ENCODE data around the gene CFAP46. TPM values are rescaled to one million over a fixed set of nuclear protein-coding genes. Genes with fewer than 3 reads are reported as not detected.
A peak's percentile ranks its signal among the peaks of the same experiment; 100 is the strongest.
"Not testable (repeated sequence)": the region's sequence is repeated elsewhere in the genome, so short reads cannot be mapped to it uniquely, and the experiment has no call there.

CFAP46 gene
- total RNA-seq, 1 donor from 2014 or later, result not detected

DNA sequence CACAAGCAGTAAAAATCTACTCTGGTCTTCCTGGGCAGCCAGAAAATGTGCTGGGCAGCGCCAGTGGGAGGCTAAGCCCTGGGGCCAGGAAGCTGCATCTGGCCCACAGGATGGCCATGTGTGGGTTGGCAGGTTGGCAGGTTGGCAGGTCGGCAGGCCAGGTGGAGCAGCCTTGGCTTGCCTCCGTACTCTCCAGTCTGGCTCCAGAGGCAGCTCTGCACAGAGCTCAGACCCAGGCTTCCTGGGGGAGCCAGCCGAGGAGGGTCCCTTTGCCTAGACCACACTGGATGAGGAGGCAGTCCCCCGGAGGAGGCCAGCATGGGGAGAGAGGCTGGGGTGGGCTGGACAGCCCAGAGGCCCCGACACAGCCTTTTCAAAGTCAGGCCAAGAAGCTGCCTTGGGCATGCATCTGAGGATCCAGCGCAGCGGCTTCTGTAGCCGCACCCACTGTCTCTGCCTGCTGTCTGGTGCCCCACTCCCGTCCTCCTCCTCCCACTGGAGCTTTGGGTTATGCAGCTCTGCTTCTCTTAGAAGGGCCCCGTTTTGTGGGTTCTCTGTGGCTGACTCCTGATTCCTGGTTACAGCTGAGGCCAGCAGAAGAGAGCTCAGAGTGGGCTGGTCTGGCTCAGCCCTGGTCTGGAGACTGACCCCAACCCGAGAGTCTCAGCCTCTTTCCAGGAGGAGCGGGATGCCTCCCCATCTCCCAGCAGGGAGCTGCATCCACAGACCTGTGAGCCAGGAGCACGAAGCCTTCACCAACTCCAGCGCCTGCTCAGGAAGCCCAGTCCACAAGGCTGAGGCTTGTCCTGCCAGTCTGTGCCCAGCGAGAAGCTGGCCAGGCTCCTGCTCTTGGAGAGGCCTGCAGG lies 44.6 kb downstream of the CFAP46 start:
- intact Hi-C loops (cut with DNase I), result no loop called here

DNA sequence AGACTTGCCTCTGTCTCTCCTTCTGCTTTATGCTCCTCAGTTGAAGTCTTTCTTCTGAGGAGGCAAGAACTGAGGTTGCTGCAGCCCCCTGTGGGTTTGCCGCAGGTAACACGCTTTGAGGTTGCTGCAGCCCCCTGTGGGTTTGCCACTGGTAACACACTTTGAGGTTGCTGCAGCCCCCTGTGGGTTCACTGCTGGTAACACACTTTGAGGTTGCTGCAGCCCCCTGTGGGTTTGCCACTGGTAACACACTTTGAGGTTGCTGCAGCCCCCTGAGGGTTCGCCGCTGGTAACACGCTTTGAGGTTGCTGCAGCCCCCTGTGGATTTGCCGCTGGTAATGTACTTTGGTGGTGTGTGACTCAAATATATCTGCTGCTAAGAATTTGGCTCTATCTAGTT lies 48.6 kb downstream of the CFAP46 start:
- intact Hi-C loops (cut with DNase I); H3K4me1 ChIP-seq; H3K4me3 ChIP-seq; H3K27me3 ChIP-seq; H3K27ac ChIP-seq; H3K36me3 ChIP-seq; H3K9me3 ChIP-seq: not testable (repeated sequence)
- peak in 1 of 2 donors; percentile 24 for DNase-seq (ENCODE audit: low spot score in 2 of 2)

More for the DNA sequence above, 44.6 kb downstream of the CFAP46 start:
- Histone ChIP-seq H3K9me3 (no peaks in the 10 kb centered on the region), H3K27me3 (no peaks in the 10 kb centered on the region), H3K4me1 (no peaks in the 10 kb centered on the region), H3K27ac (no peak overlapping the region), H3K36me3 (no peaks in the 10 kb centered on the region), H3K4me3 (no peak overlapping the region)
- TF ChIP-seq, protein P1, sequence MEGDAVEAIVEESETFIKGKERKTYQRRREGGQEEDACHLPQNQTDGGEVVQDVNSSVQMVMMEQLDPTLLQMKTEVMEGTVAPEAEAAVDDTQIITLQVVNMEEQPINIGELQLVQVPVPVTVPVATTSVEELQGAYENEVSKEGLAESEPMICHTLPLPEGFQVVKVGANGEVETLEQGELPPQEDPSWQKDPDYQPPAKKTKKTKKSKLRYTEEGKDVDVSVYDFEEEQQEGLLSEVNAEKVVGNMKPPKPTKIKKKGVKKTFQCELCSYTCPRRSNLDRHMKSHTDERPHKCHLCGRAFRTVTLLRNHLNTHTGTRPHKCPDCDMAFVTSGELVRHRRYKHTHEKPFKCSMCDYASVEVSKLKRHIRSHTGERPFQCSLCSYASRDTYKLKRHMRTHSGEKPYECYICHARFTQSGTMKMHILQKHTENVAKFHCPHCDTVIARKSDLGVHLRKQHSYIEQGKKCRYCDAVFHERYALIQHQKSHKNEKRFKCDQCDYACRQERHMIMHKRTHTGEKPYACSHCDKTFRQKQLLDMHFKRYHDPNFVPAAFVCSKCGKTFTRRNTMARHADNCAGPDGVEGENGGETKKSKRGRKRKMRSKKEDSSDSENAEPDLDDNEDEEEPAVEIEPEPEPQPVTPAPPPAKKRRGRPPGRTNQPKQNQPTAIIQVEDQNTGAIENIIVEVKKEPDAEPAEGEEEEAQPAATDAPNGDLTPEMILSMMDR (IDR thresholded peaks at IDR 0.05), result no peak
- peak in 1 of 2 donors; percentile 38 for DNase-seq (ENCODE audit: low spot score in 2 of 2)

DNA sequence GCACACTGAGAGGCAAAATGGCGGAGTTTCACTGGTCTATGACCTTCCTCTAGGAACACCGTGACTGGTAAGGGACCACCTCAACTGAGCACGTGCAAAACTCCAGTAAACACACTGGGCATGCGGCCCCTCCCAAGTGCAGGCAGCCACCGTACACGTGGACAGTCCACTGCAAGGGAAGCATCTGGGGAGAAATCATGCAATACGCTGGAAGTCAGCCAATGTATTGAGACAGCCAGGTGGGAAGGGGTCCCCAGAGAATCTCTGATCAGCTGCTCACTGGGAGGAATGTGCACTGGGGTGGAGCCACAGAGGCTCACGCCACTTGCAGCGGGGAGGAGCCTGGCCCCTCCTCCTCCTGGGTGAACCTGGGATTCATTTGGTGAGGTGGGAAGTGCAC lies 49.3 kb downstream of the CFAP46 start:
- intact Hi-C loops (cut with DNase I), result no loop called here
- no peak overlapping the region for H3K4me3 ChIP-seq
- peak in 1 of 2 donors; percentile 56 for DNase-seq (ENCODE audit: low spot score in 2 of 2)
- TF ChIP-seq, protein P1 (IDR thresholded peaks at IDR 0.05), result no peak
- H3K9me3 ChIP-seq, result no peaks in the 10 kb centered on the region
- no peaks in the 10 kb centered on the region for H3K27me3 ChIP-seq
- no peaks in the 10 kb centered on the region for H3K36me3 ChIP-seq
- no peak overlapping the region for H3K27ac ChIP-seq
- no peaks in the 10 kb centered on the region for H3K4me1 ChIP-seq

DNA sequence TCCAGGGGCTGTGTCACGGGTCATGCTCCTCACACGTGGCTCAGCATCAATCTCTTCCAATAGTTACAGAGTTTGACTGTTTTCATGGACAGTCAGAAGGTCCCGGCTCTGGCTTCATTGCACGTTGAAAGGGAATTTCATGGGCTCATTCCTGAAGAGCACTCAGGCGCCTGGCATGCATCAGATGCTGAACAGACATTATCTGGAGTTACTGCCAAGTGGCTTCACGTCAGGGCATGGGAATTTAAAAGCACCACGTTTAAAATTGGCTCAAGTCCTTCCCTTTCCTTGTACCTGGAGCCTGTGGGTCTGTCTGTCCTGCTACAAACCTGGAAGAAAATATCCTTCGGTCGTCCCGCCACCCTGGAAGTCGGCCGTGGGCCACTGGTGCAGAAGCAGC lies 50.4 kb downstream of the CFAP46 start:
- TF ChIP-seq, protein P1 (IDR thresholded peaks at IDR 0.05), result no peak
- Histone ChIP-seq H3K9me3 (no peaks in the 10 kb centered on the region), H3K36me3 (no peaks in the 10 kb centered on the region), H3K4me1 (no peaks in the 10 kb centered on the region), H3K27ac (no peak overlapping the region), H3K27me3 (no peaks in the 10 kb centered on the region), H3K4me3 (no peak overlapping the region)
- intact Hi-C loops (cut with DNase I), result no loop called here
- peak in 1 of 2 donors; percentile 15 for DNase-seq (ENCODE audit: low spot score in 2 of 2)

DNA sequence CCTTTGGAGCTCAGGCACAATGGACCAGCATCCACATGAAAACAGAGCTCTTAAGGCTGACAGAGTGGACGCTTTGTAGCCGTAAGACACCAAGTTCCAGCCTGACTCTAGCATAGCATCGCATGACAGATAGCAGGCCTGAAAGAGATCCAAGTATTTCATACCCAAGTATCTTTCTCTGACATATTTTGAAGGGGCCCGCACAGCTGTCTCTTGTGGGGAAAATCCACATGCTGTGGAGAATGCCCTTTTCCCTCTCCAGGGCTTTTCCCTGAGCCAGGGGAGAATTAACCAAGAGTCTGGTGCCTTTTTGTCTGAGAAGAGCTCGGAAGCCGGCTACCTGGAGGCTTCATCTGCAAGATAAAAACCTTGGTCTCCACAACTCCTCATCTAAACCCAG lies 51.0 kb downstream of the CFAP46 start:
- no peaks in the 10 kb centered on the region for H3K9me3 ChIP-seq
- TF ChIP-seq, protein P1 (IDR thresholded peaks at IDR 0.05), result no peak
- no peak overlapping the region for H3K4me3 ChIP-seq
- H3K27ac ChIP-seq, result no peak overlapping the region
- no peaks in the 10 kb centered on the region for H3K36me3 ChIP-seq
- no peak for DNase-seq (ENCODE audit: low spot score in 2 of 2)
- intact Hi-C loops (cut with DNase I), result no loop called here
- no peaks in the 10 kb centered on the region for H3K27me3 ChIP-seq
- H3K4me1 ChIP-seq, result no peaks in the 10 kb centered on the region

DNA sequence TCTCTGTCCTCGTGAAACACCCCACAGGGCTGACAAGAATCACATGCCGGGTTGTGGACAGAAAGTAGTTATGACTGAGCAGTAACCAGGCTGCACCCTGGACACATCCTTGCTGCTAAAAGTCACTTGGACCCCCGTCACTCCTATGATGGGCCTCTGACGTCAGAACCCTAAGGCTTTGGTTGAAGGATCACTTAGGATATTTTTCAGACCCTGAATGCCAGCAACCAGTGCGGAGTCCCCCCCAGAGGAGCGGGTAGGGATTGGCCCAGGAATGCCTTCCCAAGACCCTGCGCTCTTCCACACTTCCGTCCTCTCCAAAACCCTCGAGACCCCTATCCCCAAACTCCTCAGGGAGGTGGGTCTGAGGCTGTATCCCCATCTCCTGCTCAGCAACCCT lies 52.1 kb downstream of the CFAP46 start:
- no peaks in the 10 kb centered on the region for H3K27me3 ChIP-seq
- no peaks in the 10 kb centered on the region for H3K36me3 ChIP-seq
- no peaks in the 10 kb centered on the region for H3K9me3 ChIP-seq
- H3K27ac ChIP-seq, result no peak overlapping the region
- intact Hi-C loops (cut with DNase I), result no loop called here
- H3K4me3 ChIP-seq, result no peak overlapping the region
- no peaks in the 10 kb centered on the region for H3K4me1 ChIP-seq
- DNase-seq (ENCODE audit: low spot score in 2 of 2), result no peak
- TF ChIP-seq, protein P1 (IDR thresholded peaks at IDR 0.05), result no peak
